ENCODE results near the gene CAMK1G. TPM values are rescaled to one million over a fixed set of nuclear protein-coding genes. Genes with fewer than 3 reads are reported as not detected.

The CAMK1G gene
- total RNA-seq, 2 experiments from 2014 or later = not detected

- CTCF ChIA-PET = interaction anchor here (1.1 kb wide), 1 partner anchor 17 kb away, joined by 3 read pairs; no protein-coding TSS in a partner anchor
- no peak overlapping the region for H3K27ac Mint-ChIP-seq
Observed at GRCh38 chr1:209594440-209594839, 10.9 kb downstream of the CAMK1G start.

GRCh38 chr1:209595028-209595427 lies 11.5 kb downstream of the CAMK1G start:
- peaks cover 75% of the 10 kb centered on the region for H3K27me3 Mint-ChIP-seq
- DNase-seq (no peak), ATAC-seq (no peak)
- H3K27ac Mint-ChIP-seq = no peak overlapping the region
- CTCF ChIA-PET = interaction anchor here (0.7 to 1.9 kb wide), 3 partner anchors 18 to 228 kb away, joined by 3 to 6 read pairs (median 3); no protein-coding TSS in a partner anchor
- no peaks in the 10 kb centered on the region for H3K36me3 Mint-ChIP-seq
- H3K4me3 Mint-ChIP-seq = no peak overlapping the region
- no peaks in the 10 kb centered on the region for H3K4me1 Mint-ChIP-seq
- no peaks in the 10 kb centered on the region for H3K9me3 Mint-ChIP-seq (ENCODE audit: low read depth)

More at GRCh38 chr1:209594440-209594839, 10.9 kb downstream of the CAMK1G start:
- peaks cover 72% of the 10 kb centered on the region for H3K27me3 Mint-ChIP-seq
- no peaks in the 10 kb centered on the region for H3K9me3 Mint-ChIP-seq (ENCODE audit: low read depth)
- DNase-seq (no peak), ATAC-seq (no peak)
- no peak overlapping the region for H3K4me3 Mint-ChIP-seq
- H3K4me1 Mint-ChIP-seq = no peaks in the 10 kb centered on the region
- H3K36me3 Mint-ChIP-seq = no peaks in the 10 kb centered on the region

DNA sequence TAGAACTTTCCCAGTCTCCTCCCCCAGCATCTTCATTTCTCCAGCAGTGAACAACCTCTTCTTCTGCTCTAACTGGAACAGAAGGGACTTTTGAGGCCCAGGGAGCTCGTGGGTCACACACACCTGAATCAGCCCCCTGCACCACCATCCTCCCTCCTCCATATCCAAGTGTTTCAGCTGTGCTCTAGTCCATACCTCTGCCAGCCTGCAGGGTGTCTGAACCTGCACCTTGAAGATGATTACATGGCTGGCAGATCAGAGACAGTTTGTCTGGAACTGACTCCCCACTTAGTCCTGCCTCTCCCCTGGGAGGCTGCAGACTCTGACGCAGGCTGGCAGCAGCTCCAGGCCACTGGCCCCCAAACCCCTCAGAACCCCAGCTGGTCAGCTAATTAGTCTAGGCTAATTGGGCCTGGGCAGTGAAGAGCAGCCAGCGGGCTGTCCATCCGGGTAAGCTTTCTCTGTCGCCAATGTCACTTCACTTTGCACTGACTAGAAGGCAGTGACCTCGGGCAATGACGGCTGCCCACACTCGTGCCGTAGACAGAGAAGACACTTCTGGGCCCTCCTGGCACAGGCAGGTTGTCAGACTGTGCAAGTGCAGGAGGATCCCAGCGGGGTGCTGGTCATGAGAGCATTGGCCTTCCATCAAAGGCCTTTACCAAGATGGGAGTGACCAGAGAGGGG lies 12.2 kb downstream of the CAMK1G start:
- peak; percentile 36 for ATAC-seq
- Mint-ChIP-seq H3K4me1 (no peaks in the 10 kb centered on the region), H3K36me3 (no peaks in the 10 kb centered on the region), H3K27me3 (peaks cover 77% of the 10 kb centered on the region), H3K27ac (no peak overlapping the region), H3K4me3 (no peak overlapping the region), H3K9me3 (ENCODE audit: low read depth) (no peaks in the 10 kb centered on the region)
- no peak for DNase-seq
- CTCF ChIA-PET = interaction anchor here (0.7 to 1.9 kb wide), 3 partner anchors 19 to 228 kb away, joined by 3 to 6 read pairs (median 3); no protein-coding TSS in a partner anchor

GRCh38 chr1:209597499-209597898 lies 14.0 kb downstream of the CAMK1G start:
- peaks cover 77% of the 10 kb centered on the region for H3K27me3 Mint-ChIP-seq
- ATAC-seq = no peak

DNA sequence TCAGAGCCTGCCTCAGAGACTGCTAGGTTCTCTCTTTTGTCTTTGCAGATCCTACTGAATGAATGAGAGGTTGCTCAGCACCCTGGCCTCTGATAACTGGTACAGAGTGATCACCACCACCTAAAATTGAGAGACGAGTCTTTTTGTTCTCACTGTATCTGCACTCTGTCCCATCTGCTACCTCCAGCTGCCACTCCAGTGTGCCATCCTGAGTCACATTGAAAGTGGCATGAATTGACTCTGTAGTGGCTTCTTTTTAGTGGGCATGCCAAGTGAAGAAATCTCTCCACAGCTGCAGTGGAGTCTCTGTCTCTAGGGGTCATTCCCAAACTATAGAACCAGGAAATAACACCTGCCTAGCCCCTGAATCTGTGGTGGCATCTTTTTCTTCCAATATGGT lies 14.7 kb downstream of the CAMK1G start:
- CTCF ChIA-PET = interaction anchor here (1.0 to 1.2 kb wide), 2 partner anchors 29 to 95 kb away, joined by 3 read pairs; no protein-coding TSS in a partner anchor
- H3K36me3 Mint-ChIP-seq = no peaks in the 10 kb centered on the region
- H3K9me3 Mint-ChIP-seq (ENCODE audit: low read depth) = no peaks in the 10 kb centered on the region
- H3K27ac Mint-ChIP-seq = no peak overlapping the region
- H3K27me3 Mint-ChIP-seq = peaks cover 75% of the 10 kb centered on the region
- H3K4me3 Mint-ChIP-seq = no peak overlapping the region
- no peak for ATAC-seq
- no peaks in the 10 kb centered on the region for H3K4me1 Mint-ChIP-seq
- DNase-seq = no peak

More at GRCh38 chr1:209597499-209597898, 14.0 kb downstream of the CAMK1G start:
- CTCF ChIA-PET = interaction anchor here (1.0 to 1.2 kb wide), 2 partner anchors 28 to 96 kb away, joined by 3 read pairs; no protein-coding TSS in a partner anchor
- H3K4me1 Mint-ChIP-seq = no peaks in the 10 kb centered on the region
- no peak overlapping the region for H3K4me3 Mint-ChIP-seq
- H3K27ac Mint-ChIP-seq = no peak overlapping the region
- no peaks in the 10 kb centered on the region for H3K9me3 Mint-ChIP-seq (ENCODE audit: low read depth)
- H3K36me3 Mint-ChIP-seq = no peaks in the 10 kb centered on the region
- DNase-seq = no peak

- H3K27me3 Mint-ChIP-seq = peaks cover 54% of the 10 kb centered on the region
- H3K9me3 Mint-ChIP-seq (ENCODE audit: low read depth) = no peaks in the 10 kb centered on the region
- CTCF ChIA-PET = interaction anchor here (1.1 to 1.4 kb wide), 4 partner anchors 18 to 93 kb away, joined by 3 to 5 read pairs (median 4); no protein-coding TSS in a partner anchor
- no peak overlapping the region for H3K4me3 Mint-ChIP-seq
- peaks cover 3% of the 10 kb centered on the region for H3K4me1 Mint-ChIP-seq
- H3K36me3 Mint-ChIP-seq = no peaks in the 10 kb centered on the region
- no peak for ATAC-seq
- DNase-seq = no peak
- H3K27ac Mint-ChIP-seq = no peak overlapping the region
Observed at GRCh38 chr1:209600541-209600940, 17.0 kb downstream of the CAMK1G start.

GRCh38 chr1:209601809-209602657 lies 18.5 kb downstream of the CAMK1G start:
- no peak overlapping the region for H3K4me3 Mint-ChIP-seq
- no peaks in the 10 kb centered on the region for H3K36me3 Mint-ChIP-seq
- CTCF ChIA-PET = interaction anchor here (0.6 to 2.2 kb wide), 11 partner anchors 9 to 166 kb away, joined by 3 to 15 read pairs (median 4); no protein-coding TSS in a partner anchor
- peak; percentile 55 for DNase-seq
- no peaks in the 10 kb centered on the region for H3K9me3 Mint-ChIP-seq (ENCODE audit: low read depth)
- peaks cover 3% of the 10 kb centered on the region for H3K4me1 Mint-ChIP-seq
- peak; percentile 73 for ATAC-seq
- peaks cover 43% of the 10 kb centered on the region for H3K27me3 Mint-ChIP-seq
- H3K27ac Mint-ChIP-seq = no peak overlapping the region

- H3K9me3 Mint-ChIP-seq (ENCODE audit: low read depth) = no peaks in the 10 kb centered on the region
- no peaks in the 10 kb centered on the region for H3K36me3 Mint-ChIP-seq
- H3K27ac Mint-ChIP-seq = peak overlapping the region; percentile 5
- peaks cover 25% of the 10 kb centered on the region for H3K27me3 Mint-ChIP-seq
- ATAC-seq (no peak), DNase-seq (no peak)
- H3K4me1 Mint-ChIP-seq = peaks cover 3% of the 10 kb centered on the region
- CTCF ChIA-PET = interaction anchor here (1.0 to 1.7 kb wide), 3 partner anchors 15 to 23 kb away, joined by 3 to 4 read pairs (median 4); no protein-coding TSS in a partner anchor
- H3K4me3 Mint-ChIP-seq = no peak overlapping the region
Observed at GRCh38 chr1:209603877-209604276, 20.4 kb downstream of the CAMK1G start.

GRCh38 chr1:209607102-209607794 lies 23.7 kb downstream of the CAMK1G start:
- H3K4me3 Mint-ChIP-seq = no peak overlapping the region
- no peak overlapping the region for H3K27ac Mint-ChIP-seq
- no peak for DNase-seq

GRCh38 chr1:209607795-209608178 lies 24.3 kb downstream of the CAMK1G start:
- H3K27ac Mint-ChIP-seq = no peak overlapping the region
- H3K4me1 Mint-ChIP-seq = peaks cover 15% of the 10 kb centered on the region
- ATAC-seq (no peak), DNase-seq (no peak)
- H3K4me3 Mint-ChIP-seq = no peak overlapping the region
- H3K9me3 Mint-ChIP-seq (ENCODE audit: low read depth) = no peaks in the 10 kb centered on the region
- no peaks in the 10 kb centered on the region for H3K27me3 Mint-ChIP-seq
- H3K36me3 Mint-ChIP-seq = no peaks in the 10 kb centered on the region
- CTCF ChIA-PET = interaction anchor here (1.1 to 1.6 kb wide), 4 partner anchors 8 to 85 kb away, joined by 3 read pairs; no protein-coding TSS in a partner anchor

More at GRCh38 chr1:209607102-209607794, 23.7 kb downstream of the CAMK1G start:
- Mint-ChIP-seq H3K4me1 (peaks cover 11% of the 10 kb centered on the region), H3K9me3 (ENCODE audit: low read depth) (no peaks in the 10 kb centered on the region), H3K27me3 (no peaks in the 10 kb centered on the region), H3K36me3 (no peaks in the 10 kb centered on the region)
- CTCF ChIA-PET = interaction anchor here (1.1 to 1.2 kb wide), 2 partner anchors 20 to 86 kb away, joined by 3 to 5 read pairs; no protein-coding TSS in a partner anchor
- ATAC-seq = no peak

DNA sequence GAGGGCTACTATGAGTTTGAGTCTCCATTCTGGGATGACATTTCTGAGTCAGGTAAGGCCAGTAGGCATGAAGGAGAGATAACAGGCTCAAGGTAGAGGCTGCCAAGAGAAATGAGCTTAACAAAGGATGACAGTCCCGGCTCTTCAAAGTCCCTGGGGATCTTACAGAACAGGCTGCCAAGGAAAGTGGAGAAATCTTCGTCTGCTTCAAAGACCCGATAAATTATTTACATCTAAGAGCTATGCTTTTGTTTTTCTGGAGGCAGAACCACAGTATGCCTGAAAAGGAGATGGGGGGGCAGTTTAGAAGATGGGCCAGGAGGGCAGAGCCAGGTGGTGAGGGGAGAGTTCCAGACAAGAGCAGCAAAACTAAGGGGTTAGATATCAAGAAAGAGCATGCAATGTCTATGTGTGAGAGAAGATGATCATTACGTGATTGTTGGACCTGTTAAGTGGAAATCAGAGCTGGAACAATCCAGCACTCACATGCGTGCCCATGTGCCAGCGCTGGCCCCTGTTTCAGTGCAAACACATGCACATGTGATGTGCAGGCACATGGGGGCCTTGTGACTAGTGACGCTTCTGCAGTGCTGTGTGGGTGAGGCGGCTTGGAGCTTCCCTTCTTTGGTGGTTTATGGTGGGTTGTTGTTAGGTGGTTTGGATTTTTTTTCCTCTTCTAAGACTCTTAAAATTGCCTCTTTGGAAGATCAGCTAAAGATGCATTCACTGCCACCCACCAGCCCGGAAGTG lies 25.7 kb downstream of the CAMK1G start:
- CTCF ChIA-PET = interaction anchor here (1.0 to 1.7 kb wide), 5 partner anchors 9 to 205 kb away, joined by 3 to 4 read pairs (median 3); no protein-coding TSS in a partner anchor
- ATAC-seq (no peak), DNase-seq (no peak)
- no peak overlapping the region for H3K4me3 Mint-ChIP-seq
- H3K9me3 Mint-ChIP-seq (ENCODE audit: low read depth) = no peaks in the 10 kb centered on the region
- H3K4me1 Mint-ChIP-seq = peaks cover 15% of the 10 kb centered on the region
- H3K27ac Mint-ChIP-seq = no peak overlapping the region
- H3K36me3 Mint-ChIP-seq = no peaks in the 10 kb centered on the region
- peaks cover 5% of the 10 kb centered on the region for H3K27me3 Mint-ChIP-seq
